GM19240 (cell line): Measurements from ENCODE around the gene JAM2.
"Not testable (repeated sequence)": the region's sequence is repeated elsewhere in the genome, so short reads cannot be mapped to it uniquely, and the experiment has no call there.

Experiments used
- DNase-seq: peaks from one replicate; pipeline ENCODE4 v3.0.0; 2011; ENCODE audit warnings: low spot score; ENCODE audit not compliant: insufficient read length

JAM2 gene

GRCh38 chr21:25643486-25643885, 4.4 kb downstream of the JAM2 start:
- no peak for DNase-seq

GRCh38 chr21:25646474-25646873, 7.4 kb downstream of the JAM2 start:
- DNase-seq: no peak

DNA sequence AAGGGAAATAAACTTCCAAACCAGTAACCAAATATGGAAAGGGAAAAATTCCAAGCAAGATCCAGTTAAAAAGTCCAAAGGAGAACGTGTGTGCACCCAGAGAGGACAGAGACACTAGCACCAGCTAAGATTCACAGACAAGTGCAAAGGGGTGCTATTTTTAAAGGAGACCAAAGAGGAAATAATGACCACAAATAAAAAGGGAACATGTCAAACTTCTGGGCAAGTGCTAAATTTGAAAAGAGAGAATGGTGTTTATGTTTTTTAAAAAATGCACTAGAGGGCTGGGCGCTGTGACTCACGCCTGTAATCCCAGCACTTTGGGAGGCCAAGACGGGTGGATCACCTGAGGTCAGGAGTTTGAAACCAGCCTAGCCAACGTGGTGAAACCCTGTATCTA, 8.6 kb downstream of the JAM2 start:
- DNase-seq: no peak

DNA sequence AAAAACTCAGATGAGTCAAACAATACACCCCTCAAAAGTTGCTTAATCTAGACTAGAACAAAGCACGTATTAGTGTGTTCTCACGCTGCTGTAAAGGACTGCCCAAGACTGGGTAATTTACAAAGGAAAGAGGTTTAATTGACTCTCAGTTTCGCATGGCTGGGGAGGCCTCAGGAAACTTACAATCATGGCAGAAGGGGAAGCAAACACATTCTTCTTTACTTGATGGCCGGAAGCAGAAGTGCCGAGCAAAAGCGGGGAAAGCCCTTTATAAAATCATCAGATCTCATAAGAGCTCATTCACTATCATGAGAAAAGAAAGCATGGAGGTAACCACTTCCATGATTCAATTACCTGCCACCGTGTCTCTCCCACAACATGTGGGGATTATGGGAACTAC, 10.1 kb downstream of the JAM2 start:
- no peak for DNase-seq

DNA sequence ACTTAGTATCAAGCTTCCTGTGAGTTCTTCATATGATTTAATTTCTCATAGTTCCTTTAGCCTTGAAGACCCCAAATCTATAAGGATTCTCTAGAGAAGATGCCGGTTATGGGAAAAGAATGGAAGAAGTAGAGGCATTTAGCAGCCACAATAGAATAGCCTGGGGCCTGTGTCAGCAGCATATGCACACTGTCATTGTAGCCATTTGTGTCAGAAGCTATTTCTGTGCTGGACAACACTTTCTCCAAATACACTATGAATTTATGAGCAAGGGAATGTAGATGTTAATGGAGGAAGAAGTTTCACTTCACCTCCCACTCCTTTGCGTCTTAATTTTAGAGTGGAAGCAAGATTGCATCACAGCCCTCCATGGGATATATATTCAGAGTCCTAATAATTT, 17.4 kb downstream of the JAM2 start:
- DNase-seq: no peak

- DNase-seq: no peak
Measured at GRCh38 chr21:25657140-25657539, 18.1 kb downstream of the JAM2 start.

- DNase-seq: no peak
Measured at GRCh38 chr21:25658427-25659035, 19.5 kb downstream of the JAM2 start.

DNA sequence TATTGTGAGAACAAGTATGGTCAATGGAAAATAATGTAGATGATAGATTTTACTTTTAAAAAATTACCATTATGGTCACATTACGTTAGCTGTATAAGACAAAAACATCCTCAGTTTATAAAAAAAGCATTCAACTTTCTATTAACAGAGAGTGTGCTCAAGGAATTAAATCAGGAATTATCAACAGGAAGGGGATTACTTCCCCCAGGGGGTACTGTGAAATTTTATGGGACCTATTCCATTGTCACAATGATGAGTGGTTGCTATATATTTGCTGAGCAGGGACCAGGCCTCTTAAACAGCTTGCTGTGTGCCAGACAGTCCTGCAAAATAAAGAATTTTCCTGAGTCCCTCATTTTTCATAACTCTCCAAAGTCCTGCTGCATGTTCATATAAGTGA, 21.2 kb downstream of the JAM2 start:
- no peak for DNase-seq

- DNase-seq: no peak
Measured at GRCh38 chr21:25664491-25664931, 25.5 kb downstream of the JAM2 start.

- DNase-seq: no peak
Measured at GRCh38 chr21:25670726-25671125, 31.7 kb downstream of the JAM2 start.

- DNase-seq: no peak
Measured at GRCh38 chr21:25676451-25676850, 37.4 kb downstream of the JAM2 start.

- DNase-seq: no peak
Measured at GRCh38 chr21:25682382-25682781, 43.3 kb downstream of the JAM2 start.

DNA sequence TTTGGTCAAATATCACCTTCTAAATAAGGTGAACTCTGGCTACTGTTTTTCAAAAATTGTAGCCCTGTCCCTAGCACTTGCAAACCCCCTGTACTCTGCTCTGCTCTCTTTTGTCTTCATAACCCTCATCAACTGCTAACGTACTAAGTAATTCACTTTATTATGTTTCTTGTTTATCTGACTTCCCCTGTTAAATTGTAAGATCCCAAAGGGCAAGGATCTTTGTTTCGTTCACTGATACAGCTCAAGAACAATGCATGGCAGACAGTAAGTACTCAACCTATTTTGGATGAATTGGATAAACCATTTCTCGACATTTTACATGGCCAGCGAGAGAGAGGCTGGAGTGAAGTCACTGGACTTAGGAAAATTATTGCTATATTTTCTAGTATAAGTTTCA, 48.7 kb downstream of the JAM2 start:
- no peak for DNase-seq

- no peak for DNase-seq
Measured at GRCh38 chr21:25688275-25689155, 49.5 kb downstream of the JAM2 start.

GRCh38 chr21:25689226-25689625, 50.2 kb downstream of the JAM2 start:
- DNase-seq: no peak

GRCh38 chr21:25691976-25692375, 52.9 kb downstream of the JAM2 start:
- no peak for DNase-seq

DNA sequence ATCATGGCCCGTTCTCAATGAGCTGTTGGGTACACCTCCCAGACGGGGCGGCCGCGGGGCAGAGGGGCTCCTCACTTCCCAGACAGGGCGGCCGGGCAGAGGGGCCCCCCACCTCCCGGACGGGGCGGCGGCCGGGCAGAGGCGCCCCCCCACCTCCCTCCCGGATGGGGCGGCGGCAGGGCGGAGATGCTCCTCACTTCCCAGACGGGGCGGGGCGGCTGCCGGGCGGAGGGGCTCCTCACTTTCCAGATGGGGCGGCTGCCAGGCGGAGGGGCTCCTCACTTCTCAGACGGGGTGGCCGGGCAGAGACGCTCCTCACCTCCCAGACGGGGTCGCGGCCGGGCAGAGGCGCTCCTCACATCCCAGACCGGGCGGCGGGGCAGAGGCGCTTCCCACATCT, 56.4 kb downstream of the JAM2 start:
- DNase-seq: not testable (repeated sequence)

- DNase-seq: no peak
Measured at GRCh38 chr21:25700741-25701140, 61.7 kb downstream of the JAM2 start.

DNA sequence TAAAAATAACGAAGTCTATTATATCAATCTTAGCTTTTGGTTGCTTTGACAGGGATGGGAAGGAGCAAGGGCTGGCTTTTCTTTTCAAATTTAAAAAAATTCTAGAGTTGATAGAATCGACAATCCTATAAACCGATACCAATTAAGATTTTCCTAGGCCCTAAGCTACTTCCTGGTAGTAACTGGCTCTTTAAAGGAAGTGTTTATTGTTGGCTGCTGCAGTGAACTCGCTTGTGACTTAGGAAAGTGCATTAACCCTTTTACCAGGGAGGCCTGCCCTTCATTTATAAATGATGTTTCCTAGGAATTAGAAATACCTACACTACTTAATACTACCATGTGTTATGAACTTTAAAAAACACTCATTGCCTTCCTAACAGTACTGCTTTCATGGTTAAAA, 62.5 kb downstream of the JAM2 start:
- DNase-seq: no peak

GRCh38 chr21:25708467-25709065, 69.5 kb downstream of the JAM2 start:
- peak; percentile 11 for DNase-seq

DNA sequence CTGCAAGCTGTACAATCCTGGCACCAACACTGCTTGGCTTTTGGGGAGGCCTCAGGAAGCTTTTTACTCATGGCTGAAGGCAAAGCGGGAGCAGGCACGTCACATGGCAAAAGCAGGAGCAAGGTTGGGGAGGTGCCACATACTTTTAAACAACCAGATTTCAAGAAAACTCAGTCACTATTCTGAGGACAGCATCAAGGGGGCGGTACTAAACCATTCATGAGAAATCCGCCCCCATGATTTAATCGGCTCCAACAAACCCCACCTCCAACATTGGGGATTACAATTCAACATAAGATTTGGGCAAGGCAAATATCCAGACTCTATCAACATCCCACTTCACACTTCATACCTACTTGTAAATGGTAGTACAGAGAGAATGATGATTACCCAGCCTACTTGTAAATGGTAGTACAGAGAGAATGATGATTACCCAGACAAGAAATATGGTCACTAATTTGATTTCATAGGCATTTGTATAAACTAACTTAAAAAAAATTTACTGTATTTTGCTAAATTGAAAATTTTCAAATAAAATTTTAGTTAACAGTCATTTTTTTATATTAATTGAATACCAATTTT, 70.7 kb downstream of the JAM2 start:
- no peak for DNase-seq

GRCh38 chr21:25710550-25710949, 71.5 kb downstream of the JAM2 start:
- no peak for DNase-seq
